ENCODE measurements around the gene SUSD2.
A peak's percentile ranks its signal among the peaks of the same experiment; 100 is the strongest.

Gene SUSD2

GRCh38 chr22:24224468-24224867, 43.2 kb downstream of the SUSD2 start:
- TF ChIP-seq CTCF (IDR thresholded peaks at IDR 0.05; ENCODE audit: insufficient read depth, missing control alignments), result no peak
- no peak for FAIRE-seq

DNA sequence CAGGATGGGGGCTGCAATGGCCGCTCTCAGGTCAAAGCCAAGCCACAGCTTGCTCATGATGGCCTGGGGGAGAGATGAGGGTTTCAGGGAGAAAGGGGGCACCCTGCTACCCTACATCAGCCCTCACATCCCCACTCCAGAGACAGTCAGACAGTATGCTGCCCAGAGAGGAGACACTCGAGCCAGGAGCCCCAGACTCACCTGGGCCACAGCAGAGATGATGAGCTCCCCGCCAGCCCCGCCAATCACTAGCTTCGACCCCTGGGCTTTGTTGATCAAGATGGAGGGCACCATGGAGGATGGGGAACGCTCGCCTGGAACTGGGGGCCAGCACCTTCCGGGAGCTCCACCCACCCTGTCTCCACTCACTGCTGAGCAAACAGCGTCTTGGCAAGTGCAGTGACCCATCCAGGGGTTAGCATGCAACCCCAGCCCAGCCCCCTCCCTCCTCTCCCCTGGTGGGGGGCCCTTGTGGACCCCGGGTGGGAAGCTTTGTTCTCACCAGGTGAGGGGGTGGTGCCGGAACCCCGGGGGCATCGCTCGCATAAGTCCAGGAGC, 43.8 kb downstream of the SUSD2 start:
- DNase-seq (ENCODE audit: insufficient read length, low spot score), result no peak
- FAIRE-seq, result no peak

More at GRCh38 chr22:24224468-24224867, 43.2 kb downstream of the SUSD2 start:
- DNase-seq (ENCODE audit: insufficient read length, low spot score), result no peak

GRCh38 chr22:24225951-24226350, 44.7 kb downstream of the SUSD2 start:
- DNase-seq (ENCODE audit: insufficient read length, low spot score) (no peak), FAIRE-seq (no peak)
- no peak for TF ChIP-seq CTCF (IDR thresholded peaks at IDR 0.05; ENCODE audit: insufficient read depth, missing control alignments)

More for the DNA sequence above, 43.8 kb downstream of the SUSD2 start:
- no peak for TF ChIP-seq CTCF (IDR thresholded peaks at IDR 0.05; ENCODE audit: insufficient read depth, missing control alignments)

GRCh38 chr22:24230911-24231656, 49.8 kb downstream of the SUSD2 start:
- FAIRE-seq (no peak), DNase-seq (ENCODE audit: insufficient read length, low spot score) (no peak)
- peak; percentile 22 for TF ChIP-seq CTCF (IDR thresholded peaks at IDR 0.05; ENCODE audit: insufficient read depth, missing control alignments)

GRCh38 chr22:24231706-24232105, 50.4 kb downstream of the SUSD2 start:
- TF ChIP-seq CTCF (IDR thresholded peaks at IDR 0.05; ENCODE audit: insufficient read depth, missing control alignments), result no peak
- FAIRE-seq (no peak), DNase-seq (ENCODE audit: insufficient read length, low spot score) (no peak)

DNA sequence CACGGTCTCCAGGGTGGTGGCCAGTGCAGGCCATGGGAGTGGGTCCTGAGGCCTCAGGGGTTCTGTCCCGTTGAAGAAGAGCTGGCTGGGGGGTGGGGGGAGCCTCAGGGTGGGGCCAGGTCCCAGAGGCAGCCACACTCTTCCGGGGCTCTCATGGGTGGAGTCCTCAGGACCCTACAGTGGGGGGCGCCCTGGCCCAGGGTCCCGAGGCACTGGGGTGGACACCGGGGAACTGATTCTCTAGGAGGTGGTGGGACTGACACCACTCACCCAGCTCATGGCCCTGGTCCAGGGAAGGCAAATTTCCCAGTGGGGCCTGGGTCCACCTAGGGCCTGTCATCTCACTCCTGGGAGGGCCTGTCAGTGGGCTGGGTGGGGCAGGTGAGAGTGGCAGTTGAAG, 50.8 kb downstream of the SUSD2 start:
- DNase-seq (ENCODE audit: insufficient read length, low spot score) (no peak), FAIRE-seq (no peak)
- no peak for TF ChIP-seq CTCF (IDR thresholded peaks at IDR 0.05; ENCODE audit: insufficient read depth, missing control alignments)

GRCh38 chr22:24232725-24233124, 51.4 kb downstream of the SUSD2 start:
- no peak for TF ChIP-seq CTCF (IDR thresholded peaks at IDR 0.05; ENCODE audit: insufficient read depth, missing control alignments)
- no peak for DNase-seq (ENCODE audit: insufficient read length, low spot score)
- FAIRE-seq, result no peak
